Measurements from ENCODE around the gene SETDB2.

DNA sequence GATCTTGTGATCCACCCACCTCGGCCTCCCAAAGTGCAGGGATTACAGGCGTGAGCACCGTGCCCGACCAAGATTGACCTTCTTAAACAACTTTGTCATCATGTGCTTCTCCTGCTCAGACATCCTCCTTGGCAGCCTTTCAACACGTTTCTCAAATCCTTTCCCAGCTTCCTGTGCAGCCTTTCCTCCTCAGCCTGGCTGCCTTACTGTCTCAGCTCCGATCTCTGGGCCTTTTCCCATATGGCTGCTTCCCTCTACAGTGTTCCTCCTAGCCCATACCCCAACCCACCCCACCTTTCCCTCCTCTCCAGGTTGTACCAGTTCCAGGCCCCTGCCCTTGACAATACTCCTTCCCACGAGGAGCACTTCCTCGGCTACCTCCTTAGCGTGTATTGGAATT, 58.9 kb downstream of the SETDB2 start:
- no peak for TF ChIP-seq POLR2A (IDR thresholded peaks at IDR 0.05; ENCODE audit: low read depth, low read length)
- no peak for TF ChIP-seq POLR2AphosphoS5 (IDR thresholded peaks at IDR 0.05; ENCODE audit: low read depth, low read length)
- TF ChIP-seq TAF1 (IDR thresholded peaks at IDR 0.05; ENCODE audit: borderline replicate concordance, low read depth, low read length), result no peak

All from GM12892 (cell line).